Brain microvascular endothelial cell (primary cell): ENCODE measurements around the gene MAX.

Experiments
- DNase-seq: peaks from one replicate; pipeline ENCODE4 v3.0.0-alpha.2; 2020
- H3K27ac ChIP-seq: fragments of 250-450 bp; sonication (Bioruptor Pico); 2 replicates; pipeline ENCODE4 v1.5.1; 2020; ENCODE audit warnings: mild to moderate bottlenecking, moderate library complexity
- H3K27me3 ChIP-seq: fragments of 250-450 bp; sonication (Bioruptor Pico); replicated peaks from 2 replicates; pipeline ENCODE4 v1.5.1; 2020; ENCODE audit warnings: mild to moderate bottlenecking
- H3K36me3 ChIP-seq: fragments of 250-450 bp; sonication (Bioruptor Pico); replicated peaks from 2 replicates; pipeline ENCODE4 v1.5.1; 2020; ENCODE audit warnings: mild to moderate bottlenecking
- H3K4me3 ChIP-seq: 2 replicates; pipeline ENCODE4 v1.5.1; 2011; ENCODE audit warnings: low read depth, mild to moderate bottlenecking, control low read depth, low read length, moderate library complexity
- in situ Hi-C: cut with HindIII; loops from 2 replicates; pipeline ENCODE4 v1.10.0; 2017; ENCODE audit warnings: low sequenced_read_pairs, low pct_ligation_motif_present
- TF ChIP-seq, protein P1 (sequence below): IDR thresholded peaks from 2 replicates; pipeline ENCODE4 v1.5.1; 2011; ENCODE audit warnings: low read depth, mild to moderate bottlenecking, moderate library complexity, low read length, control low read depth, inconsistent platforms; ENCODE audit errors: missing control alignments

MAX gene

DNA sequence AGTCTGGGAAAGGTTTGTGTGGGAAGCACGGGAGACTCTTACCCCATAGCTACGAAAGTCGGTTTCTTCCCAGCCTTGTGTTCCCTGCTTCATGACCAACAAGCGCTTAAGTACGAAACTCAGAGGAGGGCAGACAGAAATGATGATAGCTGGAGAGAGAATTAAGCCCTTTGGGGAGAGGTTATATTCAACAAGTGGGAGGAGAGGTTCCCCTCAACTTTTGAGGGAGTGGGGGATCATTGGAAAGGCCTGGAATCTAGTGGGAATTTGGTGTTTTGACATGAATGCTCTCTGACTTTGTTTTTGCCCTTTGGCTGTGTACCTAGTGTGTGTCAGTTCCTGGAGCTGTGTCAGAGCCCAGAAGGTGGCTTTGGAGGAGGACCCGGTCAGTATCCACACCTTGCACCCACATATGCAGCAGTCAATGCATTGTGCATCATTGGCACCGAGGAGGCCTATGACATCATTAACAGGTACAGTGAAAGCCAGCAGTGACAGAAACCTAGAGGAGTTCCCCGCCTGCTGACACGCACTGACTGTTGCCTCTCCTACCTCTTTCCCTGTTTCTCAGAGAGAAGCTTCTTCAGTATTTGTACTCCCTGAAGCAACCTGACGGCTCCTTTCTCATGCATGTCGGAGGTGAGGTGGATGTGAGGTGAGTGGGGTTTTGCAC lies 75.1 kb downstream of the MAX start:
- Histone ChIP-seq H3K36me3 (peaks cover 5% of the 10 kb centered on the region), H3K27ac (no peak overlapping the region), H3K4me3 (no peak overlapping the region), H3K27me3 (no peaks in the 10 kb centered on the region)
- in situ Hi-C loops, result no loop called here
- DNase-seq, result no peak
- TF ChIP-seq, protein P1, sequence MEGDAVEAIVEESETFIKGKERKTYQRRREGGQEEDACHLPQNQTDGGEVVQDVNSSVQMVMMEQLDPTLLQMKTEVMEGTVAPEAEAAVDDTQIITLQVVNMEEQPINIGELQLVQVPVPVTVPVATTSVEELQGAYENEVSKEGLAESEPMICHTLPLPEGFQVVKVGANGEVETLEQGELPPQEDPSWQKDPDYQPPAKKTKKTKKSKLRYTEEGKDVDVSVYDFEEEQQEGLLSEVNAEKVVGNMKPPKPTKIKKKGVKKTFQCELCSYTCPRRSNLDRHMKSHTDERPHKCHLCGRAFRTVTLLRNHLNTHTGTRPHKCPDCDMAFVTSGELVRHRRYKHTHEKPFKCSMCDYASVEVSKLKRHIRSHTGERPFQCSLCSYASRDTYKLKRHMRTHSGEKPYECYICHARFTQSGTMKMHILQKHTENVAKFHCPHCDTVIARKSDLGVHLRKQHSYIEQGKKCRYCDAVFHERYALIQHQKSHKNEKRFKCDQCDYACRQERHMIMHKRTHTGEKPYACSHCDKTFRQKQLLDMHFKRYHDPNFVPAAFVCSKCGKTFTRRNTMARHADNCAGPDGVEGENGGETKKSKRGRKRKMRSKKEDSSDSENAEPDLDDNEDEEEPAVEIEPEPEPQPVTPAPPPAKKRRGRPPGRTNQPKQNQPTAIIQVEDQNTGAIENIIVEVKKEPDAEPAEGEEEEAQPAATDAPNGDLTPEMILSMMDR, result no peak

DNA sequence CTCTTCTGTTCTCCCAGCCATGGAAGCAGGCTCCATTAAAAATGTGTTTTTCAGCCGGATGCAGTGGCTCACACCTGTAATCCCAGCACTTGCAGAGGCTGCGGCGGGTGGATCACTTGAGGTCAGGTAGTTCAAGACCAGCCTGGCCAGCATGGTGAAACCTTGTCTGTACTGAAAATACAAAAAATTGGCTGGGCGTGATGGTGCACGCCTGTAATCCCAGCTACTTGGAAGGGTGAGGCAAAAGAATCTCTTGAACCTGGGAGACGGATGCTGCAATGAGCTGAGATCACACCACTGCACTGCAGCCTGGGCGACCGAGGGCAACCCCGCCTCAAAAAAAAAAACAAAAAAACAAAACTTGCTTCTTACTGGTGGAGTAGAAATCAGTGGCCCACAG lies 75.8 kb downstream of the MAX start:
- Histone ChIP-seq H3K4me3 (no peak overlapping the region), H3K36me3 (peaks cover 3% of the 10 kb centered on the region), H3K27me3 (no peaks in the 10 kb centered on the region), H3K27ac (no peak overlapping the region)
- TF ChIP-seq, protein P1, result no peak
- in situ Hi-C loops, result no loop called here
- no peak for DNase-seq

DNA sequence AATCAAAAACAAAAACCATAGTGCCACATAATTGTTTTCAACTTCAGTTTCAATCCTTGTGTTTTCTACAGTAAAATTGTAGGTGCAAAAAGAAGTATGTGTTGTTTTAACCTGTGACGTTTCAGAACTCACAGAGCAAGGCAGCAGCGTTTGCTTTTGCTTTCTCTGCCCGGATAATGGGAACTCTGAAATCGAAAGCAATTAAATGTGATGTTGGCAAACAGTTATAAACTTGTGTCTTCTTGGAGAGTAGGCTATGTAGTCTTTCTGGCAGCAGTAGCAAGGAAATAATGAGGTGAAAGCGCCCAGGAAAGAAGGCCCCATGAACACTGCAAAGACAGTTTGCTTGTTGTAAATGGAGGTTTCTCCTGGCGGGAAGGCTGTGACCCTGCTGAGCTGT lies 76.5 kb downstream of the MAX start:
- DNase-seq, result no peak
- no peak overlapping the region for H3K4me3 ChIP-seq
- no peaks in the 10 kb centered on the region for H3K27me3 ChIP-seq
- in situ Hi-C loops, result no loop called here
- H3K36me3 ChIP-seq, result peaks cover 3% of the 10 kb centered on the region
- TF ChIP-seq, protein P1, result no peak
- H3K27ac ChIP-seq, result no peak overlapping the region
